ENCODE measurements around the gene ZBTB7C. TPM values are rescaled to one million over a fixed set of nuclear protein-coding genes. Genes with fewer than 3 reads are reported as not detected.

Gene ZBTB7C
- polyA plus RNA-seq, 1 donor (not counting 4 experiments of a cell fraction or from before 2014, with no cell fraction given), result 0.58 TPM

DNA sequence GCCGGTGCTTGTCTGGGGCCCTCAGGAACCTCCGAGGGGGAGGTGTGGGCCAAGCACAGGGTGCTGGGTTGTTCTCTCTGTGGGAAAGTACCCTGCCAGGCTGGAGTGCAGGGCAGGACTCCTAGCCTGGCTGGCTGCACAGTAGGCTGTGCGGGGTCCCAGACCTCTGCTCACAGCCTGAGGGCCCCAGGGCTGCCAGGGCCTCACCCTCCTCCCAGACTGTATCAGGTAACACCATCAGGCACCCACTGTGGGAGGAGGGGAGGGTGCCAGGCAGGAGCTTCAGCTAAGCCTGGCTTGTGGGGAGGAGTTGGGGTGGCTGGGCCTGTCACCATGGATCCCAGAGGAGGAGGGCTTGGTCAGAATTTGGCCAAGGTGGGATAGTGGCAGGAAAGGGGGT, 266.8 kb downstream of the ZBTB7C start:
- DNase-seq (ENCODE audit: low read depth, low spot score) (no peak), FAIRE-seq (no peak)
- Histone ChIP-seq H3K9me1 (ENCODE audit: control insufficient read depth, extremely low read depth, insufficient read depth, low read length) (no peaks in the 10 kb centered on the region), H3K27ac (ENCODE audit: control insufficient read depth, insufficient read depth, low read length) (no peak overlapping the region), H3K36me3 (ENCODE audit: control insufficient read depth in 2 of 2, extremely low read depth in 1 of 2, insufficient read depth in 2 of 2, low read length in 2 of 2) (no peaks in the 10 kb centered on the region), H3K27me3 (ENCODE audit: control insufficient read depth, extremely low read depth, insufficient read depth, low read length) (peaks cover 9% of the 10 kb centered on the region), H3K9ac (ENCODE audit: control insufficient read depth, extremely low read depth, insufficient read depth, low read length) (no peak overlapping the region), H3K9me3 (ENCODE audit: control insufficient read depth, low read depth, low read length) (no peaks in the 10 kb centered on the region), H3K4me2 (ENCODE audit: control insufficient read depth, extremely low read depth, insufficient read depth, low read depth, low read length) (no peak overlapping the region), H3K4me3 (ENCODE audit: control insufficient read depth in 2 of 3, extremely low read depth in 1 of 3, insufficient read depth in 2 of 3, low read depth in 1 of 3, low read length in 3 of 3) (no peak overlapping the region), H4K20me1 (ENCODE audit: control insufficient read depth, extremely low read depth, insufficient read depth, low read length) (no peaks in the 10 kb centered on the region), H3K79me2 (ENCODE audit: control insufficient read depth, insufficient read depth, low read length) (no peaks in the 10 kb centered on the region), H2AFZ (ENCODE audit: control insufficient read depth, low read length) (no peak overlapping the region), H3K4me1 (ENCODE audit: control insufficient read depth, extremely low read depth, insufficient read depth, low read length) (peaks cover under 1% of the 10 kb centered on the region)
- TF ChIP-seq, protein P1, sequence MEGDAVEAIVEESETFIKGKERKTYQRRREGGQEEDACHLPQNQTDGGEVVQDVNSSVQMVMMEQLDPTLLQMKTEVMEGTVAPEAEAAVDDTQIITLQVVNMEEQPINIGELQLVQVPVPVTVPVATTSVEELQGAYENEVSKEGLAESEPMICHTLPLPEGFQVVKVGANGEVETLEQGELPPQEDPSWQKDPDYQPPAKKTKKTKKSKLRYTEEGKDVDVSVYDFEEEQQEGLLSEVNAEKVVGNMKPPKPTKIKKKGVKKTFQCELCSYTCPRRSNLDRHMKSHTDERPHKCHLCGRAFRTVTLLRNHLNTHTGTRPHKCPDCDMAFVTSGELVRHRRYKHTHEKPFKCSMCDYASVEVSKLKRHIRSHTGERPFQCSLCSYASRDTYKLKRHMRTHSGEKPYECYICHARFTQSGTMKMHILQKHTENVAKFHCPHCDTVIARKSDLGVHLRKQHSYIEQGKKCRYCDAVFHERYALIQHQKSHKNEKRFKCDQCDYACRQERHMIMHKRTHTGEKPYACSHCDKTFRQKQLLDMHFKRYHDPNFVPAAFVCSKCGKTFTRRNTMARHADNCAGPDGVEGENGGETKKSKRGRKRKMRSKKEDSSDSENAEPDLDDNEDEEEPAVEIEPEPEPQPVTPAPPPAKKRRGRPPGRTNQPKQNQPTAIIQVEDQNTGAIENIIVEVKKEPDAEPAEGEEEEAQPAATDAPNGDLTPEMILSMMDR (optimal IDR thresholded peaks at IDR 0.05 in 1 of 3, IDR thresholded peaks at IDR 0.05 in 1 of 3, conservative IDR thresholded peaks at IDR 0.05 in 1 of 3; ENCODE audit: extremely low read depth in 1 of 3, insufficient read depth in 2 of 3, low read length in 3 of 3), result no peak
- TF ChIP-seq EZH2 (IDR thresholded peaks at IDR 0.05; ENCODE audit: low read length), result no peak
- dilution Hi-C loops (cut with MboI; ENCODE audit: extremely low pct_ligation_motif_present, low sequenced_read_pairs), result no loop called here

DNA sequence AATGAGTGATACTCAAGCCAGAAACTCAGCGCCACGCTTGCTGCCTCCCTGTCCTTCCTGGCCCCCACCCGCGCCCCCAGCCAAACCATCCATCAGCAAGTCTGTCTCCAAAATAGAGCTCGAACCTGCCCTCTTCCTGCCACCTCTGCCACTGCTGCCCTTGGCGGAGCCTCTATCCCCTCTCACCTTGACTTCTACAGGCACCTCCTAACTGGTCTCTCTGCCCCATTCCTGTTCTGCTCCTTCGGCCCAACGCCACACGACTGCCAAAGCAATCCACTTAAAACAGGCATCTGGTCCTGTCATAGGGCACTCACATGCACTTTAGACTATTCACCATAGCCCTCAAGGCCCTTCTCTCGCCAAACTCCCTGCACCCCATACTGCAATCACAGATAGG, 268.5 kb downstream of the ZBTB7C start:
- Histone ChIP-seq H3K4me1 (ENCODE audit: control insufficient read depth, extremely low read depth, insufficient read depth, low read length) (peaks cover 10% of the 10 kb centered on the region), H3K79me2 (ENCODE audit: control insufficient read depth, insufficient read depth, low read length) (no peaks in the 10 kb centered on the region), H3K27me3 (ENCODE audit: control insufficient read depth, extremely low read depth, insufficient read depth, low read length) (peaks cover 23% of the 10 kb centered on the region), H2AFZ (ENCODE audit: control insufficient read depth, low read length) (no peak overlapping the region), H3K36me3 (ENCODE audit: control insufficient read depth in 2 of 2, extremely low read depth in 1 of 2, insufficient read depth in 2 of 2, low read length in 2 of 2) (no peaks in the 10 kb centered on the region), H4K20me1 (ENCODE audit: control insufficient read depth, extremely low read depth, insufficient read depth, low read length) (no peaks in the 10 kb centered on the region), H3K9ac (ENCODE audit: control insufficient read depth, extremely low read depth, insufficient read depth, low read length) (no peak overlapping the region), H3K27ac (ENCODE audit: control insufficient read depth, insufficient read depth, low read length) (no peak overlapping the region), H3K9me3 (ENCODE audit: control insufficient read depth, low read depth, low read length) (no peaks in the 10 kb centered on the region), H3K4me2 (ENCODE audit: control insufficient read depth, extremely low read depth, insufficient read depth, low read depth, low read length) (no peak overlapping the region), H3K4me3 (ENCODE audit: control insufficient read depth in 2 of 3, extremely low read depth in 1 of 3, insufficient read depth in 2 of 3, low read depth in 1 of 3, low read length in 3 of 3) (no peak overlapping the region), H3K9me1 (ENCODE audit: control insufficient read depth, extremely low read depth, insufficient read depth, low read length) (no peaks in the 10 kb centered on the region)
- TF ChIP-seq, protein P1 (optimal IDR thresholded peaks at IDR 0.05 in 1 of 3, IDR thresholded peaks at IDR 0.05 in 1 of 3, conservative IDR thresholded peaks at IDR 0.05 in 1 of 3; ENCODE audit: extremely low read depth in 1 of 3, insufficient read depth in 2 of 3, low read length in 3 of 3), result no peak
- no peak for TF ChIP-seq EZH2 (IDR thresholded peaks at IDR 0.05; ENCODE audit: low read length)
- FAIRE-seq (no peak), DNase-seq (ENCODE audit: low read depth, low spot score) (no peak)
- dilution Hi-C loops (cut with MboI; ENCODE audit: extremely low pct_ligation_motif_present, low sequenced_read_pairs), result no loop called here
